ENCODE data around the gene PLB1.

DNA sequence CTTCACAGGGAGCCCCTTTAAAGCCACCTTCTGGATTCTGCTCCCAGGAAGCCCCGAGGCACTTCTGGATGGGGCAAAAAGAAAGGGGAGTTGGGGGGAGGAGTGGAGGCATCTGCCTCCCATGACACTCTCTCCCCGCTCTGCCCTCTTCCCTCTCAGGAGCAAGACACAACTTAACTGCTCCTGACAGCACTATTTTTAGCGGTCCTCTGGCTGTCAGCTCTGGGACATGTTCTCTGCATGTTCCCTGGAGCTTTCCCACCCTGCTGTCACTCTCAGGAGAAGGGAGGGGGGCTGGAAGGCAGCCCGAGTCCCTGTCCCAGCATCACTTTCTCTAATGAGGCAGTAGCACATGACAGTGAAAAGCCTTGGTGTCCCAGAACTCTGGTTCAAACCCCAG lies 32.3 kb downstream of the PLB1 start:
- TF ChIP-seq, protein P1, sequence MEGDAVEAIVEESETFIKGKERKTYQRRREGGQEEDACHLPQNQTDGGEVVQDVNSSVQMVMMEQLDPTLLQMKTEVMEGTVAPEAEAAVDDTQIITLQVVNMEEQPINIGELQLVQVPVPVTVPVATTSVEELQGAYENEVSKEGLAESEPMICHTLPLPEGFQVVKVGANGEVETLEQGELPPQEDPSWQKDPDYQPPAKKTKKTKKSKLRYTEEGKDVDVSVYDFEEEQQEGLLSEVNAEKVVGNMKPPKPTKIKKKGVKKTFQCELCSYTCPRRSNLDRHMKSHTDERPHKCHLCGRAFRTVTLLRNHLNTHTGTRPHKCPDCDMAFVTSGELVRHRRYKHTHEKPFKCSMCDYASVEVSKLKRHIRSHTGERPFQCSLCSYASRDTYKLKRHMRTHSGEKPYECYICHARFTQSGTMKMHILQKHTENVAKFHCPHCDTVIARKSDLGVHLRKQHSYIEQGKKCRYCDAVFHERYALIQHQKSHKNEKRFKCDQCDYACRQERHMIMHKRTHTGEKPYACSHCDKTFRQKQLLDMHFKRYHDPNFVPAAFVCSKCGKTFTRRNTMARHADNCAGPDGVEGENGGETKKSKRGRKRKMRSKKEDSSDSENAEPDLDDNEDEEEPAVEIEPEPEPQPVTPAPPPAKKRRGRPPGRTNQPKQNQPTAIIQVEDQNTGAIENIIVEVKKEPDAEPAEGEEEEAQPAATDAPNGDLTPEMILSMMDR (IDR thresholded peaks at IDR 0.05), result no peak
- no peak for TF ChIP-seq POLR2A (IDR thresholded peaks at IDR 0.05)

Measured in right lobe of liver (tissue), 4 donors.